T-cell (primary cell): ENCODE results near the gene KIF5A. TPM values are rescaled to one million over a fixed set of nuclear protein-coding genes. Genes with fewer than 3 reads are reported as not detected.

ENCODE experiments used
- ATAC-seq, 4 experiments: fragments of 200-7000 bp in 3 of 4; fragments of 150-1000 bp in 1 of 4; cut with Tn5 transposase; replicated peaks in 1 of 4; 1 replicate in 3 of 4; 2 replicates in 1 of 4; pipeline ENCODE4 v1.10.0; 2021; ENCODE audit warnings: moderate library complexity in 3 of 4, mild to moderate bottlenecking in 2 of 4, moderate number of reproducible peaks in 1 of 4
- CTCF ChIA-PET, 2 donors: fragments of 300-600 bp; sonication (Branson Sonifier 250); formaldehyde crosslinking; loops; one replicate each; lab custom pipeline; 2022; ENCODE audit warnings: antibody characterized with exemption in 2 of 2; lab: Charles Lee
- POLR2A ChIA-PET, 2 donors: fragments of 300-600 bp; sonication (Branson Sonifier 250); formaldehyde crosslinking; loops; one replicate each; lab custom pipeline; 2022; ENCODE audit warnings: antibody characterized with exemption in 2 of 2; lab: Charles Lee
- DNase-seq, 35 experiments: peaks; one replicate each; pipeline versions ENCODE4 v3.0.0 to v3.0.0-alpha.2; 2013 to 2023
- H3K27ac ChIP-seq: one replicate; pipeline ENCODE4 v1.5.1; 2013; ENCODE audit warnings: low read length
- H3K27me3 ChIP-seq, 2 experiments: replicated peaks in 1 of 2; 1 replicate in 1 of 2; 2 replicates in 1 of 2; pipeline versions ENCODE4 v1.6.1 to v1.7.0; 2013; ENCODE audit warnings: low read length in 1 of 2, mixed read lengths in 1 of 2; ENCODE audit not compliant: control insufficient read depth in 2 of 2, insufficient read depth in 2 of 2; ENCODE audit errors: extremely low read depth in 1 of 2
- H3K36me3 ChIP-seq, 2 donors: 1 replicate in 1 of 2; 2 replicates in 1 of 2; pipeline versions ENCODE4 v1.6.1 to v1.7.0; 2013; ENCODE audit warnings: low read length in 1 of 2; ENCODE audit not compliant: control insufficient read depth in 2 of 2, insufficient read depth in 1 of 2; ENCODE audit errors: extremely low read depth in 1 of 2
- H3K4me1 ChIP-seq, 2 experiments: 1 replicate in 1 of 2; 2 replicates in 1 of 2; pipeline versions ENCODE4 v1.6.1 to v1.7.0; 2013; ENCODE audit warnings: low read length in 2 of 2, mixed read lengths in 1 of 2; ENCODE audit not compliant: insufficient read depth in 2 of 2, control insufficient read depth in 1 of 2; ENCODE audit errors: extremely low read depth in 1 of 2
- H3K4me3 ChIP-seq, 2 donors: 1 replicate in 1 of 2; 2 replicates in 1 of 2; pipeline versions ENCODE4 v1.5.1 to v1.7.0; 2013; ENCODE audit warnings: mild to moderate bottlenecking in 2 of 2, low read length in 1 of 2, moderate library complexity in 1 of 2; ENCODE audit not compliant: control insufficient read depth in 1 of 2; ENCODE audit errors: extremely low read depth in 1 of 2
- H3K9me3 ChIP-seq: 2 replicates; pipeline ENCODE4 v1.7.0; 2013
- H3K27ac Mint-ChIP-seq, 2 donors: one replicate each; pipeline ENCODE4 v1.8.0; 2020 to 2021; ENCODE audit warnings: mild to moderate bottlenecking in 2 of 2, mixed read lengths in 2 of 2
- H3K27me3 Mint-ChIP-seq, 2 donors: one replicate each; pipeline ENCODE4 v1.8.0; 2021 to 2022; ENCODE audit warnings: mixed read lengths in 2 of 2
- H3K36me3 Mint-ChIP-seq: one replicate; pipeline ENCODE4 v1.8.0; 2021; ENCODE audit warnings: mixed read lengths
- H3K4me1 Mint-ChIP-seq, 3 donors: one replicate each; pipeline ENCODE4 v1.8.0; 2020 to 2022; ENCODE audit warnings: mixed read lengths in 3 of 3, mild to moderate bottlenecking in 1 of 3
- H3K4me3 Mint-ChIP-seq, 3 donors: one replicate each; pipeline ENCODE4 v1.8.0; 2020 to 2022; ENCODE audit warnings: mild to moderate bottlenecking in 3 of 3, mixed read lengths in 3 of 3, moderate library complexity in 3 of 3
- H3K9me3 Mint-ChIP-seq, 3 donors: one replicate each; pipeline ENCODE4 v1.8.0; 2020 to 2022; ENCODE audit warnings: mixed read lengths in 3 of 3
- WGBS: methylation state at CpG from one replicate; pipeline ENCODE4 v1.1.5; 2013; ENCODE audit warnings: missing lambda C conversion rate; ENCODE audit not compliant: insufficient coverage; 5-methylcytosine and 5-hydroxymethylcytosine counted together
- total RNA-seq, 35 experiments: library from RNA in 6 of 35; stranded (reverse) in 6 of 35; fragments of 120-200 nt in 1 of 35; gene quantifications; one replicate each; pipeline versions ENCODE4 v1.2.1 to v1.2.4 and lab custom pipeline; 2013 to 2026

KIF5A gene
- total RNA-seq, 5 donors from 2014 or later (not counting 1 experiment from before 2014, with no cell fraction given) = 0.83 to 1.8 (median 0.92) TPM

DNA sequence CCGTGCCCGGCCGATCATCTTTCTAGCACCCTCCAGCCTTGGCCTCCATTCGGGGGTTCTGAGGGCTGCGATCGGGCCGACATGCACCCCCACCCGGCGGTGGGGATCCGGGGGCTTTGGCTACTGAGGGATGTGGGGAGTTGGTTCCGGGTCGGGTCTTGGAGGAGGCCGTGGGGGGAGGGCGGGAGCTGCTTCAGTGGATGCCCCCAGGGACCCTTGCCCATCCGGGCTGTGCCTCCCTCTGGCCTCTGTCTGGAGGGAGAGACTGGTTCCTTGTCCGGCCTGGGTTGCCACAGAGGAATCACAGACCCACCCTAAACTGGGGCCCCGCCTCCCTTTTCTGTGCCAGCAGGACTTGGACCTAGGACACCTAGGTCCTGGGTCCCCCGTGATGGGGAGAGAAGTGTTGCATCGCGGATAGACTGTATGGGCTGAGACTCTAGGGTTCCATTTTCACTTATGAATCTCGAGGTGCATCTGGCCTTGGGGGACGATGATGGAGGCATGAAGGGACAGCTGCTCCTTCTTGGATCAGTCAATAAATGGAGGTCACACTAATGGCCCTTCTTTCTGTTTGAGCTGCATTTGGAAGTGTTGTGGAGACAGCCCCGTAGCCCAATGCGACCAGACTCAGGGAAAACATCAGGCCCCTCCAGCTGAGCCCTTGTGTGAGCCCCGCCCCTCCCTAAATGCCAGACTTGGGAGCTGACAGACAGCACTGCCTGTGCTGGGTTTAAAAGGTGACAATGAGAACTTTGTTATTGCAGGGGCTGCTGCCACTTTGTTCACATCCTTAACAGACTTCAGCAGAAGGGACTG is 55.4 kb downstream of the KIF5A start:
- Histone ChIP-seq H3K27me3 (peaks cover 0 to 5% of the 10 kb centered on the region in 2 experiments), H3K27ac (peak overlapping the region; percentile 43), H3K4me1 (peaks cover 16 to 29% of the 10 kb centered on the region in 2 experiments), H3K9me3 (no peaks in the 10 kb centered on the region), H3K36me3 (peaks cover 0 to 24% of the 10 kb centered on the region in 2 donors), H3K4me3 (peak overlapping the region; percentile 65 to 74)
- DNase-seq (peak in 2 of 35 experiments; percentile 6 to 21), ATAC-seq (peak; percentile 22 to 57 (median 52))
- Mint-ChIP-seq H3K9me3 (no peaks in the 10 kb centered on the region), H3K27me3 (peaks cover under 1% of the 10 kb centered on the region in 2 donors), H3K27ac (peak overlapping the region; percentile 69 to 90), H3K4me1 (peaks cover 26 to 43% (median 34%) of the 10 kb centered on the region in 3 donors), H3K4me3 (peak overlapping the region; percentile 79 to 82 (median 81)), H3K36me3 (peaks cover 17% of the 10 kb centered on the region)
- CTCF ChIA-PET = interaction anchor here (0.5 to 1.0 kb wide), 2 partner anchors 22 to 774 kb away, joined by 3 to 6 read pairs; no protein-coding TSS in a partner anchor
- WGBS = 43% methylated on average over 13 of the region's 25 CpGs
- POLR2A ChIA-PET = no interaction called here

DNA sequence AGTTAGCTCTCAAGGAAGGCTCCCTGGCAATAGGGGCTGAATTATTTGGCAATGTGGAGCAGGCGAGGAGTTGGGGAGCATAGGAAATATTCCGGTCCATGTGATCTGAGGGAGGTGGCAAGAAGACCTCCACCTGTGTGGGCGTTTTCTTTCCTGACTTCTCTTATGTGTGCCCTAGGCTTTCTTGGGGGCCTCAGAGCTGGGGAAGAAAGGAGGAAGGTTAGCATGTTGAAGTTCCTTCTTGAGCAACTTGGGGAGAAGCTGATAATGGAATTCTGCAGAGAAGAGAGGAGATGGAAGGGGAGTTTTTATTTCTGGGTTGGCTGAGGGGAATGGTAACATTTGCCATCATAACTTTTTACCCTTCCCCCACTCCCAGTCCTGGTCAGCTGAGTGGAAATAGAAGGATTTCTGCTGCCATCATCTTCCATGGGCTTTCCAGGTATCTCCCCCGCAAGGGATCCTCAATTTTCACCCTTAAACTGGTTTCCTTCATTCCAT is 56.0 kb downstream of the KIF5A start:
- peaks cover 0 to 12% of the 10 kb centered on the region in 2 experiments for H3K27me3 ChIP-seq
- ChIA-PET POLR2A (no interaction called here), CTCF (interaction anchor here in 1 of 2 donors (1.0 kb wide), 1 partner anchor 22 kb away, joined by 3 read pairs; no protein-coding TSS in a partner anchor)
- ATAC-seq (no peak), DNase-seq (no peak)
- Mint-ChIP-seq H3K27me3 (peaks cover 4 to 5% of the 10 kb centered on the region in 2 donors), H3K4me3 (peak overlapping the region; percentile 79 to 82 (median 81)), H3K4me1 (peaks cover 33 to 50% (median 41%) of the 10 kb centered on the region in 3 donors), H3K9me3 (no peaks in the 10 kb centered on the region), H3K27ac (peak overlapping the region; percentile 9 to 90), H3K36me3 (peaks cover 15% of the 10 kb centered on the region)
- H3K4me1 ChIP-seq = peaks cover 16 to 36% of the 10 kb centered on the region in 2 experiments
- H3K9me3 ChIP-seq = no peaks in the 10 kb centered on the region
- WGBS = 65% methylated on average over 2 of the region's 4 CpGs
- H3K4me3 ChIP-seq = no peak overlapping the region
- peaks cover 0 to 17% of the 10 kb centered on the region in 2 donors for H3K36me3 ChIP-seq
- no peak overlapping the region for H3K27ac ChIP-seq

DNA sequence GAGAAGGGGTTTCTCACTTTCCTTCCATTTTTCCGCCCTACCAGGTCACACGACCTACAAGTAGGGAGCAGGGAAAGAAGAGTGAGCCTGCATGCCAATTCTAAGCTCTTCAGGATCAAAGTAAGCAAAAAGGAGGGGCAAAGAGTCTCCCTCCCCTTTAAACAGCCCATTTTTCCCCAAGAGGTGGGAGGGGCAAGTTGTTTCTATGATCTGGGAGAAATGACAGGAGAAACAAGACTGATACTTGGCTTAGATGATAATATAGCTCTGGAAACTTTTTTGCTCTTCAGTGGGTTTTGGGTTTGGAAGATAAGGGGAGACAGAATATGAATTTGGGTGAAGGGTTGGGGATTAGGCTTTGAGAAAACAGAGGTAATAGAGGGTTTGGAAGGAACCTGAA is 56.6 kb downstream of the KIF5A start:
- peaks cover 0 to 16% of the 10 kb centered on the region in 2 experiments for H3K27me3 ChIP-seq
- Mint-ChIP-seq H3K27me3 (peaks cover 4 to 5% of the 10 kb centered on the region in 2 donors), H3K4me3 (peak overlapping the region; percentile 45 to 82 (median 79)), H3K4me1 (peaks cover 34 to 50% (median 42%) of the 10 kb centered on the region in 3 donors), H3K9me3 (no peaks in the 10 kb centered on the region), H3K27ac (no peak overlapping the region), H3K36me3 (peaks cover 9% of the 10 kb centered on the region)
- POLR2A ChIA-PET = no interaction called here
- no CpG with 5 or more reads among the region's 2 CpGs for WGBS
- CTCF ChIA-PET = interaction anchor here in 1 of 2 donors (0.5 kb wide), 1 partner anchor 151 kb away, joined by 4 read pairs; the partner anchor contains the start of gene INHBE
- H3K36me3 ChIP-seq = peaks cover 0 to 12% of the 10 kb centered on the region in 2 donors
- no peak for DNase-seq
- H3K27ac ChIP-seq = no peak overlapping the region
- ATAC-seq = no peak
- peaks cover 18 to 41% of the 10 kb centered on the region in 2 experiments for H3K4me1 ChIP-seq
- H3K9me3 ChIP-seq = no peaks in the 10 kb centered on the region
- no peak overlapping the region for H3K4me3 ChIP-seq

- DNase-seq (no peak), ATAC-seq (no peak)
- Mint-ChIP-seq H3K27me3 (peaks cover 4 to 5% of the 10 kb centered on the region in 2 donors), H3K4me1 (peaks cover 34 to 50% (median 42%) of the 10 kb centered on the region in 3 donors), H3K4me3 (peak overlapping the region in 2 of 3 donors; percentile 28 to 45), H3K27ac (no peak overlapping the region), H3K36me3 (peaks cover 5% of the 10 kb centered on the region), H3K9me3 (no peaks in the 10 kb centered on the region)
- no peak overlapping the region for H3K27ac ChIP-seq
- H3K4me1 ChIP-seq = peaks cover 18 to 44% of the 10 kb centered on the region in 2 experiments
- 92% methylated on average over 8 of the region's 11 CpGs for WGBS
- POLR2A ChIA-PET = no interaction called here
- H3K27me3 ChIP-seq = peaks cover 0 to 19% of the 10 kb centered on the region in 2 experiments
- CTCF ChIA-PET = interaction anchor here in 1 of 2 donors (0.5 kb wide), 1 partner anchor 152 kb away, joined by 4 read pairs; the partner anchor contains the start of gene INHBE
- H3K4me3 ChIP-seq = no peak overlapping the region
- H3K36me3 ChIP-seq = peaks cover 0 to 8% of the 10 kb centered on the region in 2 donors
- no peaks in the 10 kb centered on the region for H3K9me3 ChIP-seq
Observed at GRCh38 chr12:57606821-57607220, 57.0 kb downstream of the KIF5A start.

- Histone ChIP-seq H3K27ac (no peak overlapping the region), H3K36me3 (no peaks in the 10 kb centered on the region), H3K4me1 (peaks cover 18 to 43% of the 10 kb centered on the region in 2 experiments), H3K27me3 (peaks cover 2 to 31% of the 10 kb centered on the region in 2 experiments), H3K4me3 (no peak overlapping the region), H3K9me3 (no peaks in the 10 kb centered on the region)
- peaks cover 9 to 18% of the 10 kb centered on the region in 2 donors for H3K27me3 Mint-ChIP-seq
- H3K4me3 Mint-ChIP-seq = no peak overlapping the region
- ChIA-PET POLR2A (interaction anchor here in 1 of 2 donors (0.6 kb wide), 1 partner anchor 139 kb away, joined by 3 read pairs; no protein-coding TSS in a partner anchor), CTCF (interaction anchor here in 1 of 2 donors (0.5 to 0.6 kb wide), 2 partner anchors 10 to 23 kb away, joined by 4 to 11 read pairs; no protein-coding TSS in a partner anchor)
- WGBS = 95% methylated on average over 12 of the region's 12 CpGs
- DNase-seq = no peak
- no peaks in the 10 kb centered on the region for H3K36me3 Mint-ChIP-seq
- H3K27ac Mint-ChIP-seq = peak overlapping the region in 1 of 2 donors; percentile 41
- H3K4me1 Mint-ChIP-seq = peaks cover 30 to 41% (median 41%) of the 10 kb centered on the region in 3 donors
- ATAC-seq = no peak
- no peaks in the 10 kb centered on the region for H3K9me3 Mint-ChIP-seq
Observed at GRCh38 chr12:57607958-57608663, 58.3 kb downstream of the KIF5A start.
